ENCODE results near the gene M1AP. TPM values are rescaled to one million over a fixed set of nuclear protein-coding genes. Genes with fewer than 3 reads are reported as not detected.

The M1AP gene
- total and polyA plus RNA-seq, 9 of the 15 experiments (the other 6 are each of a cell fraction or from before 2014, with no cell fraction given): 0.06 to 0.33 (median 0.11) TPM; not detected in 4

DNA sequence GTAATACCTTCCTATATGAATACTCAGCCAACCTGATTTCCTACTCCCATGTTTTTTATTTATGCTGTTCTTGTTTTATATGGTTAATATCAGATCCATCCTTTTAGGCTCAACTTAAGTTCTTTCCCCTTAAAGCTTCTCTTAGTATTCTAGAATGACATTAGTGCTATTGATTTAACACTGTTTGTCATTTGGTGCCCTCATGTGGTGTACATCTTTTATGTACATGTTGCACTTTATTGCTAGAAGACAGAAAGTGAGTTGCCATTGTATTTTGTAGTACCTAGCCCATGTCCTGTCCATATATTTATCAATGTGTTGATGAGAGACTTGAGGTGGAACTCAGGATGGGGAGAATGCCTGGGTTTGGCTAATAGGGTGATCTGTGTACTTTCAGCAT is 115.9 kb downstream of the M1AP start (continued):
- TF ChIP-seq, protein P1, sequence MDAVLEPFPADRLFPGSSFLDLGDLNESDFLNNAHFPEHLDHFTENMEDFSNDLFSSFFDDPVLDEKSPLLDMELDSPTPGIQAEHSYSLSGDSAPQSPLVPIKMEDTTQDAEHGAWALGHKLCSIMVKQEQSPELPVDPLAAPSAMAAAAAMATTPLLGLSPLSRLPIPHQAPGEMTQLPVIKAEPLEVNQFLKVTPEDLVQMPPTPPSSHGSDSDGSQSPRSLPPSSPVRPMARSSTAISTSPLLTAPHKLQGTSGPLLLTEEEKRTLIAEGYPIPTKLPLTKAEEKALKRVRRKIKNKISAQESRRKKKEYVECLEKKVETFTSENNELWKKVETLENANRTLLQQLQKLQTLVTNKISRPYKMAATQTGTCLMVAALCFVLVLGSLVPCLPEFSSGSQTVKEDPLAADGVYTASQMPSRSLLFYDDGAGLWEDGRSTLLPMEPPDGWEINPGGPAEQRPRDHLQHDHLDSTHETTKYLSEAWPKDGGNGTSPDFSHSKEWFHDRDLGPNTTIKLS (IDR thresholded peaks at IDR 0.05; ENCODE audit: borderline replicate concordance, low read depth): no peak
- TF ChIP-seq, protein P2, sequence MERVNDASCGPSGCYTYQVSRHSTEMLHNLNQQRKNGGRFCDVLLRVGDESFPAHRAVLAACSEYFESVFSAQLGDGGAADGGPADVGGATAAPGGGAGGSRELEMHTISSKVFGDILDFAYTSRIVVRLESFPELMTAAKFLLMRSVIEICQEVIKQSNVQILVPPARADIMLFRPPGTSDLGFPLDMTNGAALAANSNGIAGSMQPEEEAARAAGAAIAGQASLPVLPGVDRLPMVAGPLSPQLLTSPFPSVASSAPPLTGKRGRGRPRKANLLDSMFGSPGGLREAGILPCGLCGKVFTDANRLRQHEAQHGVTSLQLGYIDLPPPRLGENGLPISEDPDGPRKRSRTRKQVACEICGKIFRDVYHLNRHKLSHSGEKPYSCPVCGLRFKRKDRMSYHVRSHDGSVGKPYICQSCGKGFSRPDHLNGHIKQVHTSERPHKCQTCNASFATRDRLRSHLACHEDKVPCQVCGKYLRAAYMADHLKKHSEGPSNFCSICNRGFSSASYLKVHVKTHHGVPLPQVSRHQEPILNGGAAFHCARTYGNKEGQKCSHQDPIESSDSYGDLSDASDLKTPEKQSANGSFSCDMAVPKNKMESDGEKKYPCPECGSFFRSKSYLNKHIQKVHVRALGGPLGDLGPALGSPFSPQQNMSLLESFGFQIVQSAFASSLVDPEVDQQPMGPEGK (CRISPR knock-in tag; IDR thresholded peaks at IDR 0.05; ENCODE audit: borderline replicate concordance): no peak
- no peak for TF ChIP-seq ZBTB1 (CRISPR knock-in tag; IDR thresholded peaks at IDR 0.05; ENCODE audit: borderline replicate concordance, low read depth)
- no peak for TF ChIP-seq KLF10 (CRISPR knock-in tag; IDR thresholded peaks at IDR 0.05)
- no peak for TF ChIP-seq IRF2 (CRISPR knock-in tag; IDR thresholded peaks at IDR 0.05)
- TF ChIP-seq ZBTB7A (IDR thresholded peaks at IDR 0.05; ENCODE audit: borderline replicate concordance, control insufficient read depth, low read depth, low read length): no peak
- no peak for TF ChIP-seq TCF7 (IDR thresholded peaks at IDR 0.05; ENCODE audit: borderline replicate concordance)
- no peak for TF ChIP-seq CEBPG (CRISPR knock-in tag; IDR thresholded peaks at IDR 0.05)
- no peak for TF ChIP-seq CEBPG (tag; conservative IDR thresholded peaks at IDR 0.05 in 1 of 2, IDR thresholded peaks at IDR 0.05 in 1 of 2)
- no peak for TF ChIP-seq NFATC3 (IDR thresholded peaks at IDR 0.05)
- TF ChIP-seq, protein P3, sequence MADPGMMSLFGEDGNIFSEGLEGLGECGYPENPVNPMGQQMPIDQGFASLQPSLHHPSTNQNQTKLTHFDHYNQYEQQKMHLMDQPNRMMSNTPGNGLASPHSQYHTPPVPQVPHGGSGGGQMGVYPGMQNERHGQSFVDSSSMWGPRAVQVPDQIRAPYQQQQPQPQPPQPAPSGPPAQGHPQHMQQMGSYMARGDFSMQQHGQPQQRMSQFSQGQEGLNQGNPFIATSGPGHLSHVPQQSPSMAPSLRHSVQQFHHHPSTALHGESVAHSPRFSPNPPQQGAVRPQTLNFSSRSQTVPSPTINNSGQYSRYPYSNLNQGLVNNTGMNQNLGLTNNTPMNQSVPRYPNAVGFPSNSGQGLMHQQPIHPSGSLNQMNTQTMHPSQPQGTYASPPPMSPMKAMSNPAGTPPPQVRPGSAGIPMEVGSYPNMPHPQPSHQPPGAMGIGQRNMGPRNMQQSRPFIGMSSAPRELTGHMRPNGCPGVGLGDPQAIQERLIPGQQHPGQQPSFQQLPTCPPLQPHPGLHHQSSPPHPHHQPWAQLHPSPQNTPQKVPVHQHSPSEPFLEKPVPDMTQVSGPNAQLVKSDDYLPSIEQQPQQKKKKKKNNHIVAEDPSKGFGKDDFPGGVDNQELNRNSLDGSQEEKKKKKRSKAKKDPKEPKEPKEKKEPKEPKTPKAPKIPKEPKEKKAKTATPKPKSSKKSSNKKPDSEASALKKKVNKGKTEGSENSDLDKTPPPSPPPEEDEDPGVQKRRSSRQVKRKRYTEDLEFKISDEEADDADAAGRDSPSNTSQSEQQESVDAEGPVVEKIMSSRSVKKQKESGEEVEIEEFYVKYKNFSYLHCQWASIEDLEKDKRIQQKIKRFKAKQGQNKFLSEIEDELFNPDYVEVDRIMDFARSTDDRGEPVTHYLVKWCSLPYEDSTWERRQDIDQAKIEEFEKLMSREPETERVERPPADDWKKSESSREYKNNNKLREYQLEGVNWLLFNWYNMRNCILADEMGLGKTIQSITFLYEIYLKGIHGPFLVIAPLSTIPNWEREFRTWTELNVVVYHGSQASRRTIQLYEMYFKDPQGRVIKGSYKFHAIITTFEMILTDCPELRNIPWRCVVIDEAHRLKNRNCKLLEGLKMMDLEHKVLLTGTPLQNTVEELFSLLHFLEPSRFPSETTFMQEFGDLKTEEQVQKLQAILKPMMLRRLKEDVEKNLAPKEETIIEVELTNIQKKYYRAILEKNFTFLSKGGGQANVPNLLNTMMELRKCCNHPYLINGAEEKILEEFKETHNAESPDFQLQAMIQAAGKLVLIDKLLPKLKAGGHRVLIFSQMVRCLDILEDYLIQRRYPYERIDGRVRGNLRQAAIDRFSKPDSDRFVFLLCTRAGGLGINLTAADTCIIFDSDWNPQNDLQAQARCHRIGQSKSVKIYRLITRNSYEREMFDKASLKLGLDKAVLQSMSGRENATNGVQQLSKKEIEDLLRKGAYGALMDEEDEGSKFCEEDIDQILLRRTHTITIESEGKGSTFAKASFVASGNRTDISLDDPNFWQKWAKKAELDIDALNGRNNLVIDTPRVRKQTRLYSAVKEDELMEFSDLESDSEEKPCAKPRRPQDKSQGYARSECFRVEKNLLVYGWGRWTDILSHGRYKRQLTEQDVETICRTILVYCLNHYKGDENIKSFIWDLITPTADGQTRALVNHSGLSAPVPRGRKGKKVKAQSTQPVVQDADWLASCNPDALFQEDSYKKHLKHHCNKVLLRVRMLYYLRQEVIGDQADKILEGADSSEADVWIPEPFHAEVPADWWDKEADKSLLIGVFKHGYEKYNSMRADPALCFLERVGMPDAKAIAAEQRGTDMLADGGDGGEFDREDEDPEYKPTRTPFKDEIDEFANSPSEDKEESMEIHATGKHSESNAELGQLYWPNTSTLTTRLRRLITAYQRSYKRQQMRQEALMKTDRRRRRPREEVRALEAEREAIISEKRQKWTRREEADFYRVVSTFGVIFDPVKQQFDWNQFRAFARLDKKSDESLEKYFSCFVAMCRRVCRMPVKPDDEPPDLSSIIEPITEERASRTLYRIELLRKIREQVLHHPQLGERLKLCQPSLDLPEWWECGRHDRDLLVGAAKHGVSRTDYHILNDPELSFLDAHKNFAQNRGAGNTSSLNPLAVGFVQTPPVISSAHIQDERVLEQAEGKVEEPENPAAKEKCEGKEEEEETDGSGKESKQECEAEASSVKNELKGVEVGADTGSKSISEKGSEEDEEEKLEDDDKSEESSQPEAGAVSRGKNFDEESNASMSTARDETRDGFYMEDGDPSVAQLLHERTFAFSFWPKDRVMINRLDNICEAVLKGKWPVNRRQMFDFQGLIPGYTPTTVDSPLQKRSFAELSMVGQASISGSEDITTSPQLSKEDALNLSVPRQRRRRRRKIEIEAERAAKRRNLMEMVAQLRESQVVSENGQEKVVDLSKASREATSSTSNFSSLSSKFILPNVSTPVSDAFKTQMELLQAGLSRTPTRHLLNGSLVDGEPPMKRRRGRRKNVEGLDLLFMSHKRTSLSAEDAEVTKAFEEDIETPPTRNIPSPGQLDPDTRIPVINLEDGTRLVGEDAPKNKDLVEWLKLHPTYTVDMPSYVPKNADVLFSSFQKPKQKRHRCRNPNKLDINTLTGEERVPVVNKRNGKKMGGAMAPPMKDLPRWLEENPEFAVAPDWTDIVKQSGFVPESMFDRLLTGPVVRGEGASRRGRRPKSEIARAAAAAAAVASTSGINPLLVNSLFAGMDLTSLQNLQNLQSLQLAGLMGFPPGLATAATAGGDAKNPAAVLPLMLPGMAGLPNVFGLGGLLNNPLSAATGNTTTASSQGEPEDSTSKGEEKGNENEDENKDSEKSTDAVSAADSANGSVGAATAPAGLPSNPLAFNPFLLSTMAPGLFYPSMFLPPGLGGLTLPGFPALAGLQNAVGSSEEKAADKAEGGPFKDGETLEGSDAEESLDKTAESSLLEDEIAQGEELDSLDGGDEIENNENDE (IDR thresholded peaks at IDR 0.05; ENCODE audit: low read depth, low read length): no peak
- no peak for TF ChIP-seq BMI1 (IDR thresholded peaks at IDR 0.05; ENCODE audit: low read length)
